Heart right ventricle (tissue), 16 donors: Measurements from ENCODE around the gene LEMD1. TPM values are rescaled to one million over a fixed set of nuclear protein-coding genes. Genes with fewer than 3 reads are reported as not detected.

Experiments used
- ATAC-seq, 8 donors: fragments of 200-7000 bp; cut with Tn5 transposase; one replicate each; pipeline ENCODE4 v1.9.1; 2020; ENCODE audit warnings: mild to moderate bottlenecking in 8 of 8, moderate library complexity in 8 of 8, moderate number of reproducible peaks in 1 of 8
- DNase-seq, 2 donors: peaks; one replicate each; pipeline ENCODE4 v3.0.0-alpha.2; 2020
- H3K27ac ChIP-seq, 10 donors: fragments of 200-600 bp; sonication (generic) in 2 of 10; one replicate each; pipeline versions ENCODE4 v1.5.0 to v1.8.0; 2020 to 2022; ENCODE audit warnings: mild to moderate bottlenecking in 3 of 10
- H3K27me3 ChIP-seq, 7 donors: fragments of 200-600 bp; one replicate each; pipeline ENCODE4 v1.8.0; 2021 to 2022; ENCODE audit warnings: mild to moderate bottlenecking in 2 of 7
- H3K36me3 ChIP-seq, 9 donors: fragments of 200-600 bp; sonication (generic) in 1 of 9; one replicate each; pipeline versions ENCODE4 v1.5.0 to v1.8.0; 2020 to 2022; ENCODE audit warnings: mild to moderate bottlenecking in 2 of 9
- H3K4me1 ChIP-seq, 9 donors: fragments of 200-600 bp; sonication (generic) in 1 of 9; one replicate each; pipeline versions ENCODE4 v1.5.0 to v1.8.0; 2020 to 2022; ENCODE audit warnings: mild to moderate bottlenecking in 4 of 9
- H3K4me3 ChIP-seq, 10 donors: fragments of 200-600 bp; sonication (generic) in 2 of 10; one replicate each; pipeline versions ENCODE4 v1.5.0 to v1.8.0; 2020 to 2022; ENCODE audit warnings: mild to moderate bottlenecking in 7 of 10, moderate library complexity in 2 of 10
- H3K9me3 ChIP-seq, 11 donors: fragments of 200-600 bp in 10 of 11; sonication (generic) in 2 of 11; one replicate each; pipeline versions ENCODE4 v1.5.0 to v1.8.0; 2013 to 2022; ENCODE audit warnings: mild to moderate bottlenecking in 2 of 11, control low read depth in 1 of 11, moderate library complexity in 1 of 11
- WGBS, 2 donors: extraction: QIAGEN DNeasy Blood & Tissue Kit; methylation state at CpG; one replicate each; pipeline ENCODE4 v1.1.7; 2013; ENCODE audit warnings: inconsistent platforms in 1 of 2; 5-methylcytosine and 5-hydroxymethylcytosine counted together
- intact Hi-C, 10 donors: fragments of 100-400 bp; cut with DNase I; formaldehyde crosslinking; loops; one replicate each; pipeline versions ENCODE4 v1.11.1 to v1.14.2; 2022
- polyA plus RNA-seq, 2 donors: library from polyadenylated mRNA; stranded (reverse); fragments of 200-250 nt; gene quantifications; one replicate each; pipeline ENCODE4 v1.2.3, GENCODE V29; 2013
- total RNA-seq, 10 donors: library from RNA; stranded (reverse); fragmentation: NEBNext Ultra II Directional in 3 of 10; extraction: Animal tissue kit (Norgen Biotek cat#: 25700) in 3 of 10; gene quantifications; one replicate each; pipeline versions ENCODE4 v1.2.1 to v1.2.4, GENCODE V29; 2021 to 2023
- TF ChIP-seq, protein P1 (sequence below), 9 donors: fragments of 200-600 bp; sonication (generic) in 2 of 9; IDR thresholded peaks; one replicate each; pipeline versions ENCODE4 v1.5.0 to v1.8.0; 2021 to 2022; ENCODE audit warnings: antibody characterized with exemption in 9 of 9, mild to moderate bottlenecking in 5 of 9, moderate library complexity in 1 of 9
- donor health status: Arrhythmogenic right ventricular cardiomyopathy.
- donor health status: ischemic (EF 13 %, LVEDD 7.1; RV severe dilation, severe dysfunction).
- donor health status: healthy with polysubstance abuse.
- donor health status: DM: no; HTN: yes; CAD: no.
- donor health status: DM: no; HTN: no; CAD: no.
- donor health status: ischemic (EF 25% LVEDD 6.9; RV normal size, moderate dysfunction).
- donor health status: ischemic (EF 25% LVEDD 5.7; RV mildly dilated, moderate dysfunction).
- donor health status: healthy.
- donor health status: DM: yes; HTN: yes; CAD: no.
- donor health status: Ischemic cardiomyopathy.
- donor health status: ischemic (EF 35%, LVEDD 5.7; RV mildly dilated, moderate dysfunction).
- donor health status: nonischemic (EF 11% LVEDD 7.7; RV severe dilation, severe dysfunction).
- donor health status: DM: yes; HTN: yes; CAD: no.
- donor health status: PGD.
- donor health status: ischemic (EF 29% LVEDD 5.4; RV normal size, mild dysfunction).
- donor health status: nonischemic (EF 23%, LVEDD 6.1; RV moderate dilation, normal function).

LEMD1 gene
- total and polyA plus RNA-seq, 12 donors: not detected

DNA sequence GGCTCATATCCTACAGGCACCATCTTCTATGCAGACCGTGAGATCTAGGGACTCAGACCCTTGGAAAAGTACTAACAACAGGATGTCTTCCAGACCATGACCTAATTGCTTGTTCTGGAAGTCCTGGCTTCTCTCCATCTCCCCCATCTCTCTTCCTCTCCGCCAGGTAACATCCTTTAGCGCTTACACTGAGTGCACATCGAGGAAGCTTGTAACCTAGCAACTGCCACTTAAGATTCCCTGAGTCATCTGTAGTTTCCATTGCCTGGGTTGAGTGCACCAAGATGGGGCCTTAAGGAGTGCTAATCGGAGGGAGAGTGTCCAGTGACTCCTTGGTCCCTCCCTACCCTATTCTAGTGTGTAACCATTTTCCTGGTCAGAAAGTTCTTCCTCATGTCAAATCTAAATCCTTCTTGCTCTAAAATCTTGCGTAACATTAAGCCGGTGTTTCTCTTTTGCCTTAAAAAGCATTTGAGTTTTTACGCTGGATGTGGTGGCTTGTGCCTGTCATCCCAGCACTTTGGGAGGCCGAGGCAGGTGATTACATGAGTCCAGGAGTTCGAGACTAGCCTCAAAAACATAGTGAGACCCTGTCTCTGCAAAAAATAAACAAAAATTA is 74.8 kb downstream of the LEMD1 start:
- Histone ChIP-seq H3K4me1 (peaks cover 3 to 25% (median 14%) of the 10 kb centered on the region in 9 donors), H3K9me3 (no peaks in the 10 kb centered on the region), H3K36me3 (no peaks in the 10 kb centered on the region), H3K4me3 (no peak overlapping the region), H3K27me3 (peaks cover 16 to 58% (median 51%) of the 10 kb centered on the region in 7 donors), H3K27ac (no peak overlapping the region)
- WGBS, 2 donors: 80 to 82% methylated on average over 10 of the region's 10 CpGs
- ATAC-seq (no peak), DNase-seq (no peak)
- intact Hi-C loops: no loop called here
- TF ChIP-seq, protein P1, sequence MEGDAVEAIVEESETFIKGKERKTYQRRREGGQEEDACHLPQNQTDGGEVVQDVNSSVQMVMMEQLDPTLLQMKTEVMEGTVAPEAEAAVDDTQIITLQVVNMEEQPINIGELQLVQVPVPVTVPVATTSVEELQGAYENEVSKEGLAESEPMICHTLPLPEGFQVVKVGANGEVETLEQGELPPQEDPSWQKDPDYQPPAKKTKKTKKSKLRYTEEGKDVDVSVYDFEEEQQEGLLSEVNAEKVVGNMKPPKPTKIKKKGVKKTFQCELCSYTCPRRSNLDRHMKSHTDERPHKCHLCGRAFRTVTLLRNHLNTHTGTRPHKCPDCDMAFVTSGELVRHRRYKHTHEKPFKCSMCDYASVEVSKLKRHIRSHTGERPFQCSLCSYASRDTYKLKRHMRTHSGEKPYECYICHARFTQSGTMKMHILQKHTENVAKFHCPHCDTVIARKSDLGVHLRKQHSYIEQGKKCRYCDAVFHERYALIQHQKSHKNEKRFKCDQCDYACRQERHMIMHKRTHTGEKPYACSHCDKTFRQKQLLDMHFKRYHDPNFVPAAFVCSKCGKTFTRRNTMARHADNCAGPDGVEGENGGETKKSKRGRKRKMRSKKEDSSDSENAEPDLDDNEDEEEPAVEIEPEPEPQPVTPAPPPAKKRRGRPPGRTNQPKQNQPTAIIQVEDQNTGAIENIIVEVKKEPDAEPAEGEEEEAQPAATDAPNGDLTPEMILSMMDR (IDR thresholded peaks at IDR 0.05): no peak

- Histone ChIP-seq H3K9me3 (no peaks in the 10 kb centered on the region), H3K27ac (no peak overlapping the region), H3K4me1 (peaks cover 3 to 25% (median 14%) of the 10 kb centered on the region in 9 donors), H3K27me3 (peaks cover 16 to 60% (median 51%) of the 10 kb centered on the region in 7 donors), H3K4me3 (no peak overlapping the region), H3K36me3 (no peaks in the 10 kb centered on the region)
- ATAC-seq (no peak), DNase-seq (no peak)
- TF ChIP-seq, protein P1 (IDR thresholded peaks at IDR 0.05): no peak
- intact Hi-C loops: no loop called here
- 86 to 89% methylated on average over 11 of the region's 11 CpGs for WGBS, 2 donors
These were observed 76.1 kb downstream of the LEMD1 start for GRCh38 chr1:205345761-205346160.

GRCh38 chr1:205344066-205344928 is 77.6 kb downstream of the LEMD1 start:
- intact Hi-C loops: no loop called here
- TF ChIP-seq, protein P1 (IDR thresholded peaks at IDR 0.05): no peak
- Histone ChIP-seq H3K27ac (no peak overlapping the region), H3K27me3 (peaks cover 16 to 61% (median 50%) of the 10 kb centered on the region in 7 donors), H3K9me3 (no peaks in the 10 kb centered on the region), H3K36me3 (no peaks in the 10 kb centered on the region), H3K4me3 (peak overlapping the region; percentile 12 to 48 (median 35)), H3K4me1 (peaks cover 3 to 17% (median 14%) of the 10 kb centered on the region in 9 donors)
- DNase-seq: no peak
- ATAC-seq: peak in 6 of 8 donors; percentile 19 to 45 (median 38)
- 10 to 11% methylated on average over 47 to 59 of the region's 59 CpGs for WGBS, 2 donors

GRCh38 chr1:205343431-205344065 is 78.3 kb downstream of the LEMD1 start:
- WGBS, 2 donors: 3% methylated on average over 60 to 63 of the region's 63 CpGs
- Histone ChIP-seq H3K4me1 (peaks cover 3 to 16% (median 14%) of the 10 kb centered on the region in 9 donors), H3K4me3 (peak overlapping the region; percentile 12 to 48 (median 35)), H3K27me3 (peaks cover 16 to 64% (median 50%) of the 10 kb centered on the region in 7 donors), H3K27ac (no peak overlapping the region), H3K36me3 (no peaks in the 10 kb centered on the region), H3K9me3 (no peaks in the 10 kb centered on the region)
- DNase-seq (no peak), ATAC-seq (peak in 3 of 8 donors; percentile 20 to 49 (median 41))
- intact Hi-C loops: no loop called here
- TF ChIP-seq, protein P1 (IDR thresholded peaks at IDR 0.05): peak in 2 of 9 donors; percentile 9 to 21
